Astrocyte (in vitro differentiated cells and primary cell): ENCODE data around the gene MLKL.

ENCODE experiments used
- CTCF ChIP-seq: IDR thresholded peaks from 2 replicates; pipeline ENCODE4 v1.5.1; 2011; ENCODE audit warnings: low read depth, mild to moderate bottlenecking, inconsistent platforms, low read length, moderate library complexity; ENCODE audit not compliant: insufficient read depth
- EZH2 ChIP-seq: IDR thresholded peaks from 2 replicates; pipeline ENCODE4 v1.6.1; 2012; ENCODE audit warnings: mild to moderate bottlenecking, low read length, inconsistent platforms; ENCODE audit not compliant: insufficient read depth

- TF ChIP-seq CTCF: no peak
- TF ChIP-seq EZH2: no peak
These were observed 37.5 kb upstream of the MLKL start for GRCh38 chr16:74738113-74738541.
